Right lobe of liver (tissue), 6 donors: ENCODE measurements around the gene INSYN2A. TPM values are rescaled to one million over a fixed set of nuclear protein-coding genes. Genes with fewer than 3 reads are reported as not detected.

Experiments
- ATAC-seq, 4 donors: fragments of 200-7000 bp; cut with Tn5 transposase; one replicate each; pipeline ENCODE4 v1.9.1; 2020; ENCODE audit warnings: mild to moderate bottlenecking in 4 of 4, moderate library complexity in 4 of 4
- DNase-seq, 3 donors: peaks; one replicate each; pipeline ENCODE4 v3.0.0-alpha.2; 2020
- H3K27ac ChIP-seq, 3 donors: fragments of 200-600 bp; one replicate each; pipeline ENCODE4 v1.8.0; 2022
- H3K27me3 ChIP-seq, 2 donors: fragments of 200-600 bp; one replicate each; pipeline ENCODE4 v1.8.0; 2022
- H3K36me3 ChIP-seq, 4 donors: fragments of 200-600 bp; sonication (generic) in 1 of 4; one replicate each; pipeline versions ENCODE4 v1.5.1 to v1.8.0; 2017 to 2022; ENCODE audit warnings: control low read depth in 1 of 4
- H3K4me1 ChIP-seq, 4 donors: fragments of 200-600 bp; sonication (generic) in 1 of 4; one replicate each; pipeline versions ENCODE4 v1.5.1 to v1.8.0; 2017 to 2022; ENCODE audit warnings: control low read depth in 1 of 4
- H3K4me3 ChIP-seq, 3 donors: fragments of 200-600 bp; one replicate each; pipeline ENCODE4 v1.8.0; 2022
- H3K9me3 ChIP-seq, 4 donors: fragments of 200-600 bp; sonication (generic) in 1 of 4; one replicate each; pipeline versions ENCODE4 v1.5.1 to v1.8.0; 2017 to 2022; ENCODE audit warnings: control low read depth in 1 of 4
- CTCF ChIP-seq, 4 donors: fragments of 200-600 bp in 3 of 4; fragments of 450-650 bp in 1 of 4; IDR thresholded peaks; one replicate each; pipeline versions ENCODE4 v1.5.1 to v1.8.0; 2016 to 2022; ENCODE audit warnings: antibody characterized with exemption in 4 of 4, mild to moderate bottlenecking in 2 of 4
- POLR2A ChIP-seq: fragments of 450-650 bp; IDR thresholded peaks from one replicate; pipeline ENCODE4 v1.6.1; 2017; ENCODE audit warnings: antibody characterized with exemption, mild to moderate bottlenecking
- WGBS: methylation state at CpG from one replicate; pipeline ENCODE4 v1.1.6; 2018; ENCODE audit warnings: low coverage, low lambda C conversion rate; ENCODE audit not compliant: insufficient coverage; ENCODE audit errors: missing lambda C conversion rate; 5-methylcytosine and 5-hydroxymethylcytosine counted together
- intact Hi-C, 2 donors: fragments of 100-400 bp; cut with DNase I; formaldehyde crosslinking; loops; one replicate each; pipeline versions ENCODE4 v1.11.2 to v1.14.1; 2022
- total RNA-seq, 6 experiments: library from RNA; depleted of rRNA in 2 of 6; stranded (reverse); fragments of >200 nt in 2 of 6; fragmentation: NEBNext Ultra II Directional in 3 of 6; extraction: Animal tissue kit (Norgen Biotek cat#: 25700) in 3 of 6; gene quantifications; one replicate each; pipeline versions ENCODE4 v1.1.0 to v1.2.4, GENCODE V29; 2016 to 2023
- donor health status: DM: no; HTN: yes; CAD: no.
- donor health status: DM: no; HTN: no; CAD: no.
- donor health status: DM: no; HTN: no; CAD: no.
- donor health status: DM: no; HTN: yes; CAD: no.
- donor health status: DM: no; HTN: yes; CAD: no.

INSYN2A gene
- total RNA-seq, 6 experiments from 2014 or later: not detected

GRCh38 chr10:127193125-127193524 is 3.3 kb downstream of the INSYN2A start:
- intact Hi-C loops: no loop called here
- H3K27ac ChIP-seq: no peak overlapping the region
- TF ChIP-seq CTCF (IDR thresholded peaks at IDR 0.05) (no peak), POLR2A (no peak)
- no peak for DNase-seq
- H3K9me3 ChIP-seq: no peaks in the 10 kb centered on the region
- H3K36me3 ChIP-seq: no peaks in the 10 kb centered on the region
- no peak for ATAC-seq
- H3K4me3 ChIP-seq: no peak overlapping the region
- H3K4me1 ChIP-seq: peaks cover 0 to 13% (median 0%) of the 10 kb centered on the region in 4 donors
- no peaks in the 10 kb centered on the region for H3K27me3 ChIP-seq
- WGBS: 78% methylated on average over 7 of the region's 7 CpGs

GRCh38 chr10:127190427-127190826 is 6.0 kb downstream of the INSYN2A start:
- 66% methylated on average over 5 of the region's 5 CpGs for WGBS
- intact Hi-C loops: no loop called here
- Histone ChIP-seq H3K4me3 (no peak overlapping the region), H3K27ac (no peak overlapping the region), H3K36me3 (no peaks in the 10 kb centered on the region), H3K27me3 (no peaks in the 10 kb centered on the region), H3K9me3 (no peaks in the 10 kb centered on the region), H3K4me1 (peaks cover 0 to 9% (median 0%) of the 10 kb centered on the region in 4 donors)
- TF ChIP-seq CTCF (IDR thresholded peaks at IDR 0.05): no peak
- TF ChIP-seq POLR2A: no peak
- DNase-seq: no peak
- ATAC-seq: no peak

- Histone ChIP-seq H3K9me3 (no peaks in the 10 kb centered on the region), H3K27me3 (no peaks in the 10 kb centered on the region), H3K4me1 (no peaks in the 10 kb centered on the region), H3K36me3 (no peaks in the 10 kb centered on the region), H3K27ac (no peak overlapping the region), H3K4me3 (no peak overlapping the region)
- TF ChIP-seq CTCF (IDR thresholded peaks at IDR 0.05): no peak
- no peak for TF ChIP-seq POLR2A
- ATAC-seq (no peak), DNase-seq (no peak)
- intact Hi-C loops: no loop called here
Observed at GRCh38 chr10:127189226-127189625, 7.2 kb downstream of the INSYN2A start.

GRCh38 chr10:127186813-127187212 is 9.6 kb downstream of the INSYN2A start:
- Histone ChIP-seq H3K9me3 (no peaks in the 10 kb centered on the region), H3K4me3 (no peak overlapping the region), H3K27ac (no peak overlapping the region), H3K4me1 (no peaks in the 10 kb centered on the region), H3K36me3 (no peaks in the 10 kb centered on the region), H3K27me3 (no peaks in the 10 kb centered on the region)
- DNase-seq (no peak), ATAC-seq (no peak)
- TF ChIP-seq POLR2A (no peak), CTCF (IDR thresholded peaks at IDR 0.05) (no peak)
- intact Hi-C loops: no loop called here
- WGBS: 76% methylated on average over 6 of the region's 7 CpGs

- Histone ChIP-seq H3K27ac (no peak overlapping the region), H3K4me1 (no peaks in the 10 kb centered on the region), H3K9me3 (no peaks in the 10 kb centered on the region), H3K27me3 (no peaks in the 10 kb centered on the region), H3K36me3 (no peaks in the 10 kb centered on the region), H3K4me3 (no peak overlapping the region)
- ATAC-seq: no peak
- WGBS: no CpG with 5 or more reads among the region's 2 CpGs
- TF ChIP-seq POLR2A (no peak), CTCF (IDR thresholded peaks at IDR 0.05) (no peak)
- intact Hi-C loops: no loop called here
- DNase-seq: no peak
Observed at GRCh38 chr10:127184582-127184981, 11.8 kb downstream of the INSYN2A start.
